Pulmonary artery endothelial cell (primary cell): ENCODE data around the gene AK2. TPM values are rescaled to one million over a fixed set of nuclear protein-coding genes. Genes with fewer than 3 reads are reported as not detected.
"Not testable (repeated sequence)": the region's sequence is repeated elsewhere in the genome, so short reads cannot be mapped to it uniquely, and the experiment has no call there.

Source experiments
- DNase-seq: peaks from one replicate; pipeline ENCODE4 v3.0.0-alpha.2; 2011; ENCODE audit warnings: low read depth, low spot score
- total RNA-seq: library from RNA; depleted of rRNA; stranded (reverse); fragments of >200 nt; gene quantifications from 2 replicates; pipeline ENCODE4 v1.2.3, GENCODE V29; 2014

AK2 gene
- total RNA-seq, 1 donor from 2014 or later, result 102 TPM

DNA sequence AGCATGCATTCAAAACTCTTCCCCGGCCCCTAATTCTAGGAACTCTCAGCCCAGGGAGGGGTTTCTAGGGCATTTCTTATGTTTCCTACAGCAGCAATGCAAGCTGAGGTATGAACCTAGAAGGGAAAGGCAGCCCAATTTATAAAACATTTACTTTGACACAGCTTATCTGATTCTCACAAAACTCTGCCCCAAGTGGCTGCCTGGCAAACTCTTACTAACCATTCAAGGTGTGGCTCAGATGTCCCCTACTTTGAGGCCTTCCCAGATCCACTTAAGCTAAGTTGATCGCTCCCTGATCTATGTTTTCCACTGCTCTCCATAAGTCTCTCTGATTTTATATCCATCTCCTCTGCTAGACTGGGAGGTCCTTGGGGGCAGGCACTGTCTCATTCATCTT, 35.4 kb downstream of the AK2 start:
- DNase-seq, result no peak

DNA sequence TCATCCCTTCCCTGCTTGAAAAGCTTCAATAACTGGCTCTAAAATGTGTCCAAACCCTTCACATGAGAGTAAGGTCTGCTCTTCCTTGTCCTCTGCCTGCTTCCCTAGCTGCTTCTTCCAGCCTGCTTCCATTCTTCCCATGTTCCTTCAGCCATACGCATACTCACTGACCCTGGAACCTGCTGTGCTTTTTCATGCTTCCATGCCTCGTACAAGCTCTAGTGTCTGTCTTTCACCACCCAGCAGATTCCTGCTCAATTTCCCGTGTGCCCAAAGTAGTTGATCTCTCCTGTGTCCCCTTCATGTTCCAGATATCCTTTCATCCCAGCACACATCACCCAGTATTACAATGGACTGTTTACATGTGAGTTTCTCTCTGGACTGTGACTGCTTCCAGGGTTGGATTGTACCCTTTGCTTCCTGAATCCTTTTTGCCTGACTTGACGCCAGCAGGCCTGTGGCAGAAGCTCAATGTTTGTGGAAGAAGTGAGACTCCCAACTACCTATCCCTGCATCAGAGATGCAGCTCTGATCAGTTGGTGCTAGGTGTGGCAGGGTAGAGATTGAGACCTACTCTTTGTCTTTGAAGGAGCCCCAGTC, 36.2 kb downstream of the AK2 start:
- no peak for DNase-seq

DNA sequence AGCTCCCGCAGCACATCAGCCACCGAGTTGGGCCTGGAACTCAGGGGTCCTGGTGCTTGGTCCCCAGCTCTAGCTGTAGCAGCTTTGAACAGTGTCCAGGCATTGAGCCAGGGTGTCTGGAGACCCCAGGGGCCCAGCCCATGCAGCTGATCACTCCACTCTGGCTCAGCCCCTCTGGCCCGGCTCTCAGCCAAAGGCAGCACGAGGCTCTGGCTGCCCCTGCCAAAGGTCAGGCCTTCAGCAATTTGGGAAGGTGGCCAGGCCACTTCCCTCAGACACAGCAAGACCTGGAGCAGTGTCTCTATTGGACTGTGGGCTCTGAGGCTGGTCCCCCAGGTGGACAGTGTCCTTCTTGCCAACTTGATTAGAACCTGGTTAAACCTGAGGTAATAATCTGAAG, 37.7 kb downstream of the AK2 start:
- no peak for DNase-seq

- DNase-seq, result peak; percentile 32
These were observed 38.6 kb downstream of the AK2 start for GRCh38 chr1:32998064-32998463.

DNA sequence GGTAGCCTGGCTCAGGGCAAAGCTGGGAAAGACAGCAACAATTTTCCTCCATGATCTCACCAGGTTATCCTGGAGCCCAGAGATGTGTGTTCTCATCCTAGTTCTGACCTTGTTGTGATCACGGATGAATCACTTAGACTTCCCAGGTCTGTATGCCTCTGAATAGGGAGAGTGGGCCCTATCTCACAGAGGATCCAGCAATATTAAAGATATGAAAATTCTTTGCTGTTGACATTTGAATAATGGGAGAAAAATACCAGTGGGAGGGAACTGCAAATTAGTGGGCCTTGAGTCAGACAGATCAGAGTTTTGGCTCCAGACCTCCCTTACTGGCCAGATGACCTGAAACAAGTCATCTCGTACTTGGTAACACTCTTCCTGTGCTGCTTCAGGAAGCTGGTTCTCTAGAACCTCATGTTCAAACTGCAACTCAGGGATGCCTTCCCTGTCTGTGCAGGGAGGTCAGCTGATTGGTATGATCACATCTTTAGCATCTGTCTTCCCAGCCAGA, 39.2 kb downstream of the AK2 start:
- peak; percentile 68 for DNase-seq

DNA sequence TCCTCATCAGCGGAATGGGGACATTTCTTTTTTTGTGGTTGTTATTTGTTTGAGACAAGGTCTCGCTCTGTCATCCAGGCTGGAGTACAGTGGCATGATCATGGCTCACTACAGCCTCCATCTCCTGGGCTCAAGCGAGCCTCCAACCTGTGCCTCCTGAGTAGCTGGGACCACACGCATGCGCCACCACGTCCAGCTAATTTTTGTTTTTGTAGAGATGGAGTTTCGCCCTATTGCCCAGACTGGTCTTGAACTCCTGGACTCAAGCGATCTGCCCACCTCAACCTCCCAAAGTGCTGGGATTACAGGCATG, 43.4 kb downstream of the AK2 start:
- DNase-seq, result not testable (repeated sequence)

GRCh38 chr1:32992489-32993323, 44.0 kb downstream of the AK2 start:
- no peak for DNase-seq

DNA sequence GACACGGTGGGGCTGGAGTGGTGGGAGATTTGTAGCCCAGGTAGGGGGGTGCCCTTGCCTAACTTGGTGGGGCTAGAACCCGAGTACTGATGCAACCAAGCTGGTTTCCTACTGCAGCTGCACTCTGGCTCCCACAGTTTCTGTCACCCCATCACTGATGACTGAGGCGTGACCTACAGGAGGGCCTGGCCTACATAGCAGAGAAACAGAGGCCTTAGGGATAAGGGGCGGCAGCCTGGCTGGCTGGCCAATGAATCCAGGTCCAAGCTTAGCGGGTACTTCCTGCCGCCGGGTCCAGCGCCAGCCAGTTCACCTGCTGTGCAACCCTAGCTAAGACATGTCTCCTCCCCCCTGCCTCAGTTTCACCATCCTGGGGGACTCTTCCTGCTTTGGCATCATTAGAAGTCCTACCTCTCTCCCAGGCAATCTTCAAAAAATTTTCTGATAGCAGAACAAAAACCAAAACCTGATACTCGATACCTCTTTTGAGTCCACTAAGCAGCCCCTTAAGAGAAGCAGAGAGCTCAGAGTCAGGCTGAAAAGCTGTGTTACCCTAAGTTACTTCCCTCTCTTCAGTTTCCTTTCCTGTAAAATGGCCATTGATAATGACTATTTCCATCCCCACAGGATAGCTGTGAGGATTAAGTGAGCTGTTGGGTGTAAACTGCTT, 44.7 kb downstream of the AK2 start:
- DNase-seq, result no peak

GRCh38 chr1:32991386-32991785, 45.3 kb downstream of the AK2 start:
- no peak for DNase-seq

- no peak for DNase-seq
These were observed 45.8 kb downstream of the AK2 start for GRCh38 chr1:32990887-32991286.

- DNase-seq, result peak; percentile 89
These were observed 47.3 kb downstream of the AK2 start for GRCh38 chr1:32989160-32990050.

GRCh38 chr1:32988665-32989064, 48.0 kb downstream of the AK2 start:
- no peak for DNase-seq

- no peak for DNase-seq
These were observed 51.5 kb downstream of the AK2 start for GRCh38 chr1:32985226-32985625.

DNA sequence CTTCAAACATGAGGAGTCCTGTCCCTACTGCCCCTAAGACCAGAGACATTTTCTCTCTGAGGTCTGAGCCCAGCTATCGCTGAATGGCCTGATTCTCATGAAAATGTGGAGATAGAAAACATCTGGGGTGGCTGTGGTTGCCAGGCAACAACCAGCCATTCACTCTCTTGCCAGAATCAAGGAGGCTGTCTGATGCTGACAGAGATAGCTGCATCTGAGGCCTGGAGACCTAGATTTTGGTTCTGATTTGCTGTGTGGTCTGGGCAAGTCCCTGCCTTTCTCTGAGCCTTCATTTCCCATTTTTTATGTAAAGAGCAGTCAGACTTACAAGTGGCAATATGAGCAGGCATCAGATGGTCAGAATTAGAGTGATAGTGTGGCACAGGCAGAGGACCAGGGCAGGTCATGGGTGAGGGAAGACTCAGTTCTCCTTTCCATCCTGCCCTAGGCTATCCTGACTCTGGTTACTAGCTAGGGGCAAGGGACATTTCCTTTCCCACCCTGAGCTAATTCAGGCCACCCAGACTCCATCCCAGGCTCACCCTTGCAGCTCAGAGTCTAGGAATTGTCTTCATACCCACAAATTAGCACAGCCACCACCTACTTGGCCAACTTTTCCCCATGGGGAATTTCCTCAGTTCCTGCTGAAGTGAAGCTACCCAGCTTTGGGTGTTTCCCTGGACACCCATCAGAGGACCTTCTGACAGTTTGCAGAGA, 52.1 kb downstream of the AK2 start:
- no peak for DNase-seq

DNA sequence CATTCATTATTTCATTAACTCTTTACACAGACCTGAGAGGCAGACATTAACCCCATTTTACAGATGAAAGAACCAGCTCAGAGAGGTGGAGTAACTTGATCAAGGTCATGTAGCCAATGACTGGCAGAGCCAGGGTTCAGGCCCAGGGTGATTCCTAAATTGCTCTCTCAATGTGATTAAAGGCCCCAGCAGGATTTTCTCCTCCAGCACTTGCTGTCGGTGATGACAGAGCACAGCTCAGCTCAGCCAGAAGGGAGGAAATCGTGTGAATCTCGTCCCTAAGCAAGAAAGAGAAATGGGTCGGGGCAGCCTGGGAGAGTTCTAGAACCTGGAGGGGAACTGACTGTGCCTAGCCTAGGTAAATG, 52.6 kb downstream of the AK2 start:
- DNase-seq, result no peak

GRCh38 chr1:32983020-32983419, 53.7 kb downstream of the AK2 start:
- DNase-seq, result no peak

- DNase-seq, result peak; percentile 90
These were observed 55.4 kb downstream of the AK2 start for GRCh38 chr1:32981003-32981901.

DNA sequence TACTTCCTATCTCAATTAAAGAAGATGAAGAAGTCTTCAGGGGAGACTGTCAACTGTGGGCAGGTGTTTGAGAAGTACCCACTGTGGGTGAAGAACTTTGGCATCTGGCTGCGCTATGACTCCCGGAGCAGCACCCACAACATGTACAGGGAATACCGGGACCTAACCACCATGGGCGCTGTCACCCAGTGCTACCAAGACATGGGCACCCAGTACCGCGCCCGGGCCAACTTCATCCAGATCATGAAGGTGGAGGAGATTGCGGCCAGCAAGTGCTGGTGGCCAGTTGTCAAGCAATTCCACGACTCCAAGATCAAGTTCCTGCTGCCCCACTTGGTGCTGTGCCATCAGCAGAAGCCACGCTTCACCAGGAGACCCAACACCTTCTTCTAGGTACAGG, 56.6 kb downstream of the AK2 start:
- DNase-seq, result no peak

- no peak for DNase-seq
These were observed 57.8 kb downstream of the AK2 start for GRCh38 chr1:32978854-32979253.

DNA sequence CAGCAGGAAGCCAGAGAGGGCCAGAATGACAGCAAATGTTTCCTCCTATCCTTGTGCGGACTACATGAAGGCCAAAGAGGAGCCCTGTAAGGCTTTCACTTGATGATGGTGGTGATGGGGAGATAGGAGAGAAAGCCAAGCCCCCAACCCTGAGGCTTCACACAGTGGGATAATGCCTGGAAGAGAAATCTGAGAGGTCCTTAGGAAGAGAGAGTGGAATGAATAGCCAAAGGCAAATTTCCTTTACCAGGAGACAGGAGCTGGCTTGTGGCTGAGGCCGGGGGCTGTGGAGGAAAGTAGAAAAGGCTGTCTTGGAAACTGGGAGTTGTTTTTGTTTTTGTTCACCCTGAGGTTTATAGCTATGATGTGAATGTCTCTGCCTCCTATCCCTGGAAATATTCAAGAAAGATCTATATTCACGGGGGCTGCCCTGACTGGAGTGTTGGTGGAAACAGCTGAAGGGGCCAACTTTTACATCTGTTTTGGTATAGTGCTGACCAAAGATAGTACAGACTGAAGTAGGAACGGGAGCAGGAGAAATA, 59.1 kb downstream of the AK2 start:
- no peak for DNase-seq
